Cardiac septum (tissue), 1 donor: Measurements from ENCODE around the gene C5orf63. TPM values are rescaled to one million over a fixed set of nuclear protein-coding genes. Genes with fewer than 3 reads are reported as not detected.
"Not testable (repeated sequence)": the region's sequence is repeated elsewhere in the genome, so short reads cannot be mapped to it uniquely, and the experiment has no call there.

Source experiments
- DNase-seq: peaks from one replicate; pipeline ENCODE4 v3.0.0-alpha.2; 2020; ENCODE audit warnings: low spot score
- intact Hi-C: fragments of 100-400 bp; cut with DNase I; formaldehyde crosslinking; loops from one replicate; pipeline ENCODE4 v1.14.0; 2022
- total RNA-seq: library from RNA; stranded (reverse); fragmentation: NEBNext Ultra II Directional; extraction: Animal tissue kit (Norgen Biotek cat#: 25700); gene quantifications from one replicate; pipeline ENCODE4 v1.2.1, GENCODE V29; 2021
- donor health status: DM: no; HTN: no; CAD: no.

Gene C5orf63
- total RNA-seq, 1 donor from 2014 or later = 11.5 TPM

DNA sequence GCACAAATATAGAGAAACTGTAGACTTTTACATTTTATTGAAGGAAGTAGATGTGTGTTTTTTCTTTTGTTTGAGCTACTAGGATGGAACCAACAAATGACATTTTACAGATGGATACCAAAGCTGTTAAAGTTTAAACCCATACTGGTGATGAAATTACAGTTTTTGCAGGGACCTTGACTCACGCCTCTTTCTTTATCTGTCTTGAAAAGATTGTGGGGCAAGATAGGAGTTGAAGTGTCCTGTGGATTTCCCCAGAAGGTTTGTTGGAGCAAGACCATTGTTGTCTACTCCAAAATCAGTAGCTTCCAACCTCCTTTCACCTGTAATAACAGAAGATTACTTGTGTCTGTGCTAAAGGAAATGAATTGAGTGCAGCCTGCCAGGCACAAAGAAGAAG is 4.1 kb upstream of the C5orf63 start:
- no peak for DNase-seq
- intact Hi-C loops = no loop called here

DNA sequence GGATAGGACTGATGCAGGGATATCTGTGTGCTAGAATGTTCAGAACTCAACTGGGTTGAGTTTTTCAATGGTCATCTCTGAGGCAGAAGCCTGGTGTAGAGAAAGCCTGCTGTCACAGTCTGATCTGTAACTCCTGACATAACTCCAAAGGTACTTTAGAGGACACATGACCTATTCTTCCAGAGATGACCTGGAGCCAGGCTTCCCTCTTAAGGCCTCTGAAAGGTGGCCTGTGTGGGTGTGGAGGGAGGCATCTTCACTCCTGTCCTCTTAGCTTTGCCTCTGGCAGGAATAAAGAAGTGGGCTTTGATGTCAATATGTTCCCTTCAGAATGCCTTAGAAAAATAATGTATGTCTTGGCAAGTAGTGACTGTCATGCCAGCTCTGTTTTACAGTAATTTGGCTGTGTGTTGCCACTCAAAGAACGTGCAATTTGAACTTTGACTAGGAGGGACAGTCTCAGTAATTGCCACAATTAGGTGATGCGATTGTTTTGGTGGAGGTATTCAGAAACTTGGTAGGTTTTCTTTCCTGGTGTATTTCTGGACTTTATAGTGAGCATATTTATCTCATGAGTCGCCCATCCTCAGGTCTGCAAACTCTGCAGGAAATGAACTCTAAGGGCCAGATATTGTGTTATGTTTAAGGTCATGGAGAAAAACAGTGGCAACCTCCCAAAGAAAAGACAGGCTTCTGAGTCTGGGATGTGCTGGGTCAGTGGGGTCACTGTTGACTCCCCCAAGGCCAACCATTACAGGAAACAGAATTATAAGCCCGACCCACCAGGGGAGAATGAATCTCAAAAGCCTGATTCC is 3.2 kb upstream of the C5orf63 start:
- intact Hi-C loops = no loop called here
- no peak for DNase-seq

DNA sequence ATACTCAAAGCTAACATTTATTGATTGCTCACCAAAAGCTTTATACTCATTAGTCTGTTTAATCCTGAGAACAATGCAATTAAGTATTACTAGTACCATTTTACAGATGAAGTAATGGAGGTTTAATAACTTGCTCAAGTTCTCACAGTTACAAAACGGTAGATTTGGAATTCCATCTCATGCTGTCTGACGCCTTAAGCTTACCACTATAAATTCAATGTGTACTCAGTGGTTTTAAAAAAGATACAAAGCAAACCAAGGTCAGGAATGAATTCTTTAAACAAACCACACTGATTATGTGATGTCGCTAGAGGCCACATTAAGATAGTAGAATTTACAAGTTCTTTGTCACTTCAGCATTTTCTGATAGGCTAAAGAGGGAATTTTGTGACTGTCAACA is 1.2 kb upstream of the C5orf63 start:
- intact Hi-C loops = no loop called here
- no peak for DNase-seq

DNA sequence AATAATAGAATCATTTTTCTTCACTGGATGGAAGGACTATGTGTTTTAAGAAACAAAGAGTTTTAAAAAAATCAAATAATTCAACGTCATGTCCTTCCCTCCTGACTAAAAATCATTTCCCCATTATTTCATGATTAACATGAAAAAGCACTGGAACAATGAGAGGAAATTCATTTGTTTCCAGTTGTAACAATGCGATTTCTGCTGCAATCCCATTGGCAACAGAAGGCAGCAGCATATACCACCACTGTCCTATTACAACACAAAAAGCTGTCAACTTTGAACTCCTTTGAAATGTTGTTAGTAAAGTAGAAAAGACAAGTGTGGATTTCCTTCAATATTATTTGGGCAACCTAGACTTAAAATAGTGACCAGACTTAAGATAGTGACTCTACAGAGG is 3.1 kb downstream of the C5orf63 start:
- intact Hi-C loops = loop anchor here (1.0 kb wide), 1 partner anchor 29 kb away; no protein-coding TSS in a partner anchor

DNA sequence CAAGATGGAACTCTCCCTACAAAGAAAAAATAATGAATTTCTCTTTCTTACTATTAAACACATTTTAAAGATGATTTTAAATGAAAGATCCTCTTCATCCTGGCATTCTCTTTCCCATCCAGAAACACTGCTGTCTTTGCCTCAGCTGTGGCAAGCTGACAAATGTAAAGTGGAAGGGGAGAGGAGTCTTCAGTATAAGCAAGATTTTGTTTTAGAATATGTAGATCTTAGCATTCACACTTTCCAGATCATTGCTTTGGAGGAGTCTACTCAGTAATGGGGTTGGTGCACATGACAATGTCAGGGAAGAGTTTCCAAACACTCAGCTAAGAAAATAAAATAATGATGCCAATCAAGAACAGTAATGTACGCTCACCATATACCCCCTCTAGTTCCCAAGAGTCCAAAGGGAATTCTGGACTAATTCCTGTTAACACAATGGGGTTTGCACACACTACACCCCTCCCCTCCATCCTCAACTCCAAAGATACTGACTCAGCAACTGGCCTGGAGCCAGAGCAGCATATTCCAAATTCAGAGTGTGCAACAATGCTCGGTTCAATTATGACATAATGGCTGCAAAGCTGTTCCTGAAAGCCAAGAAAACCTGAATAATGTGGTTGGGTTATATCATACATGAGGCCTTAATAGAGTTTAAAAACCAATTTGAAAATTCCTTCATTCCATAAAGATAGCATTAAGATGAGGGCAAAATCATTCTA is 4.6 kb downstream of the C5orf63 start:
- no peak for DNase-seq
- intact Hi-C loops = no loop called here

More for the DNA sequence above, 3.1 kb downstream of the C5orf63 start:
- DNase-seq = no peak

DNA sequence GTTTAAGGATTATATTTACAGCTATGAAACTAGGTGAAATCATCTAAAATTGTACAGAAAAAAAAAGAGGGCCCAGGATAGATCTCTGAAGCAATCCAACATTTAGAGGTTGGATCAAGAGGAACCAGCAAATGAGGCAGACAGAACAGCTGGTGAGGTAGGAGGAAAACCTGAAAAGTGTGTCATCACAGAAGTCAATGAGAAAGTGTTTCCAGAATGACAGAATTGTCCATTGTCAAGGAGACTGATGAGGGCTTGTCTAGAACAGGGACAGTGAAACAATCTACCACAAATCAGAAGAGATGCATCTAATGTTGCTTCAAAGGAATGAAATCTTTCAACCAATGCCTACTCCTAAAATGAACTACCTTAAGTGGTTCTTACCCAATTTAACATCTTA is 6.6 kb downstream of the C5orf63 start:
- no peak for DNase-seq
- intact Hi-C loops = no loop called here

- intact Hi-C loops = no loop called here
- DNase-seq = no peak
Measured at GRCh38 chr5:127064253-127064840, 9.0 kb downstream of the C5orf63 start.

DNA sequence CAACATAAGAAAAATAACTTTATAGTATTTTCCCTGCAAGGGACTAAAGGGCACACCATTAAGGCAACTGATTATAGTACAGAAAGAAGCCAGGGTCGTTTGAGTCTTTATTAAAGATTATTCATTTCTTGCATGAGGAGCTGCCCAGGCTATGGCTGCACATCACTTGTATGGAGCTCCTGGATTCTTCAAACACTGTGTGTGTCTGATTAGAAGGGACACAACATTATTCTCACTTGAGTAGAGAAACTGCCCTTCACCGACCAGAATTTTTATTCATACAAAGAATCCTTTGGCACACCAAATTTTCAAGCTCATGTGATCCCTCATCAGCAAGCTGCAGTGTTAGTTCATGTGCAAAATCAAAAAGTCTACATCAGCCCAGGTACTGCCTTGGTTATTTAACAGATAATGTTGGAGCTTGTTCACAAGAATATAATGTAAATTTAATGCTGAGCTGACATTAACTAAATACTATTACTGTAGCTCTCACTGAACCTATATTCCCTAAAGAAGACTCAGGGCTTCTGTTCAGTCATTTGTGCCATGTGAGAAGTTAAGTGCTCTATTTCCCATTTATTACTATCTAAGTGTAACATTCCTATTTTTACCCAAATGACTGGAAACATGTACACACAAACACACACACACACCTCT is 9.9 kb downstream of the C5orf63 start:
- DNase-seq = no peak
- intact Hi-C loops = no loop called here

- intact Hi-C loops = no loop called here
- DNase-seq = no peak
Measured at GRCh38 chr5:127061956-127062355, 11.3 kb downstream of the C5orf63 start.

DNA sequence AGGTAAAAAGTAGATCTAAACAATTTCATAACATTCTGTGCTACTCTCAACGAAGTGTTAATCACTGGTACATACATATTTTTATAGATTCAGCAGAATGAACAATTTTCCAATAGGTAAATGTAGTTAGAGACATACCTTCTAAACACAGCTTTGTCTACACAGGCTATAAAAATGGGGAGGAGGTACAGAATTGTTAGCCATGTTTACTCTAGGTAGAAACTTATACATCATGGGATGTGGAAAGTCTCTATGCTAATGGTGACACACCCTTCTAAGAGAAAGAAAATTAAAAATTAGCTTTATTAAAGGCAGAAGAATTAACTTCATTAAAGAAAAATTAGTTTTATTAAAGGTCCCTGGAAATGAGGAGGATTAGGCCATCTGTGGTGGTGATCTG is 11.8 kb downstream of the C5orf63 start:
- intact Hi-C loops = no loop called here
- no peak for DNase-seq

DNA sequence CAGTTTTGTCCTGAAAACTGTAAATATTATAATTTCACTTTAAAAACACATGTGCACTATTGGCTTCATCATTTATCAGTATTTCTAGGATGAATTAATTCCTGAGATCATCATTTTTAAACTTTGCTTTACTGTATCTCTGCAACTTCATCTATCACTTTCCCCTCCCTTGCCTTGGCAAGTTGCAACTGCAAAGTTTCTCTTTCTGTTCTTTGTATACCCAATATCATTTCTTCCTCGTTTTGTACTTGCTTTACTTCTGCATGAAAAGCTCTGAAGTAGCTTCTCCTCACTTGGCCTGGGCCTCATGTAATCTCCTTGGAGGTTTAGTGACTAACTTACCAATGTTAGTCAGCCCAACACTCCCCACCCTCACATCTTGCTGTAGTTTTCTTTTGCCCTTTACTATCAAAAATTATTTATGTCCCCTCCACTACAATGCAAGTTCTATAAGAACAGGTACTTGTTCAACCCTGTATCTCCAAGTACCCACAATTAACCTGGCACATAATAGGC is 12.8 kb downstream of the C5orf63 start:
- DNase-seq = no peak
- intact Hi-C loops = no loop called here

DNA sequence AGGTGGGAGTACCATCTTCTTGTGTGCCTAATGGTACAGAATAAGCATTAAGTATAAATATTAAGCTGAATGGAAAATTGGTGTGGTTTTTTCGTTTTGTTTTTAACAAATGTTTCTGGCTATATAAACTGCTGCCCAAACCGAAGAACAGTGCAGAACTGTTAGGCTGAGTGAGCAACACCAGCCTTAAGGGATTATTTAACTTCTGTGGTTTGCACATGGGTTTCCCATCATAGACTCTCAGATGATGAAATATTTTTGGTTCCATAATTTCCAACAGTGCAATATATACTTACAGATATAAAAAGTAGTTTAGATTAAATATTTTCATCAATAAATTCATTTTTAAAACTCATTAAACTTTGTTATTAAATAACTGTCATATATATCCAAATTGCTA is 16.4 kb downstream of the C5orf63 start:
- intact Hi-C loops = no loop called here
- no peak for DNase-seq

- intact Hi-C loops = no loop called here
Measured at GRCh38 chr5:127055880-127056653, 17.2 kb downstream of the C5orf63 start.

GRCh38 chr5:127053551-127053950 is 19.8 kb downstream of the C5orf63 start:
- intact Hi-C loops, DNase-seq: not testable (repeated sequence)

More at GRCh38 chr5:127055880-127056653, 17.2 kb downstream of the C5orf63 start:
- DNase-seq = no peak

GRCh38 chr5:127053049-127053448 is 20.3 kb downstream of the C5orf63 start:
- no peak for DNase-seq
- intact Hi-C loops = no loop called here

GRCh38 chr5:127051591-127051990 is 21.7 kb downstream of the C5orf63 start:
- no peak for DNase-seq
- intact Hi-C loops = no loop called here

DNA sequence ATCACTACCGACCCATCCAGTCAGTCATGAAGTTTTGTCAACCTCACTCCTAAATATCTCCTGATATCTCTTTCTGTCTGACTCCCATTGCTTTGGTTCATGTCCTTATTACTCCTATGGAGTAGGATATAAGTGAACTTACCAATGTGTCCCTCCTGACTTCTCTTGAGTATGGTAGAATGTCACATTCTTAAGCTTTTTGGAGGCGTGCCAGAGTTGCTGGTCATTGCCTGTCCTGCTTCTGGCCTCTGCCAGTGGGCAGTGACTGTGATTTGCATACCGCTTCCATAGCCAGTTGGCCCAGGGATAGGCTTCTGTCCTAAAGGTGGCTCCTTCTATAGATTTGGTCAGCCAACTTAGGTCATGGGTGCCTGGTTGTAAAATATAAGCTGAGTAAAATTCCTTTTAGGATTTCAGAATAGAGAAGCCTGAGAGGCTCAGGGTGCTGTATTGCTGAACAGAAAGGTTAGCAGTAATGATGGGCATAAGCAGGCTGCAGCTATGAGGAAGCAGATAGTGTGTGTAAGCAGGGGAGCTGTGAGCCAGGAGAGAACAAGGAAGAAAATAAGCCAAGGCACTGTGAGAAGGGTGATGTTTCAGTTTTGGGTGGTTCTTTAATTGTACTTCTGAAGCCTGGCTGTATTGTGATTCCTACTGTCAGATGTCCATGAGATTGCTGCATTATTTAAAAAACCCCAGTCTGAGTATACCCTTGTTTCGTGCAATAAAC is 26.8 kb downstream of the C5orf63 start:
- no peak for DNase-seq
- intact Hi-C loops = no loop called here

- intact Hi-C loops = loop anchor here (5.0 kb wide), 1 partner anchor 195 kb away; no protein-coding TSS in a partner anchor
- no peak for DNase-seq
Measured at GRCh38 chr5:127042593-127042992, 30.7 kb downstream of the C5orf63 start.
